ENCODE results near the gene OR5AU1.

OR5AU1 gene

GRCh38 chr14:21155963-21156362 is at the start of gene OR5AU1:
OR5AU1 (minus strand) TSS chr14:21156063; CDS start chr14:21155872, 191 bp downstream.
- H3K9ac ChIP-seq (ENCODE audit: low read length): no peak within 1 kb of the TSS
- H3K4me3 ChIP-seq (ENCODE audit: low read length): no peak within 1 kb of the TSS
- H3K4me1 ChIP-seq (ENCODE audit: control insufficient read depth, insufficient read depth, low read length): no peaks in the 10 kb centered on the region
- no peaks in the 10 kb centered on the region for H3K27me3 ChIP-seq (ENCODE audit: control insufficient read depth, insufficient read depth, low read length)
- no peaks in the 10 kb centered on the region for H3K36me3 ChIP-seq (ENCODE audit: control insufficient read depth, insufficient read depth, low read length)
- H3K27ac ChIP-seq (ENCODE audit: low read depth, low read length): no peak within 1 kb of the TSS

- no peak overlapping the region for H3K27ac ChIP-seq (ENCODE audit: low read depth, low read length)
- H3K4me1 ChIP-seq (ENCODE audit: control insufficient read depth, insufficient read depth, low read length): no peaks in the 10 kb centered on the region
- H3K27me3 ChIP-seq (ENCODE audit: control insufficient read depth, insufficient read depth, low read length): no peaks in the 10 kb centered on the region
- no peak overlapping the region for H3K9ac ChIP-seq (ENCODE audit: low read length)
- peaks cover 29% of the 10 kb centered on the region for H3K36me3 ChIP-seq (ENCODE audit: control insufficient read depth, insufficient read depth, low read length)
- H3K4me3 ChIP-seq (ENCODE audit: low read length): no peak overlapping the region
These were observed 49.3 kb upstream of the OR5AU1 start for GRCh38 chr14:21205026-21205677.

GRCh38 chr14:21204167-21205025 is 48.5 kb upstream of the OR5AU1 start:
- Histone ChIP-seq H3K27ac (ENCODE audit: low read depth, low read length) (no peak overlapping the region), H3K36me3 (ENCODE audit: control insufficient read depth, insufficient read depth, low read length) (peaks cover 21% of the 10 kb centered on the region), H3K4me3 (ENCODE audit: low read length) (no peak overlapping the region), H3K4me1 (ENCODE audit: control insufficient read depth, insufficient read depth, low read length) (no peaks in the 10 kb centered on the region), H3K9ac (ENCODE audit: low read length) (no peak overlapping the region), H3K27me3 (ENCODE audit: control insufficient read depth, insufficient read depth, low read length) (no peaks in the 10 kb centered on the region)

- Histone ChIP-seq H3K36me3 (ENCODE audit: control insufficient read depth, insufficient read depth, low read length) (peaks cover 15% of the 10 kb centered on the region), H3K4me1 (ENCODE audit: control insufficient read depth, insufficient read depth, low read length) (no peaks in the 10 kb centered on the region), H3K27me3 (ENCODE audit: control insufficient read depth, insufficient read depth, low read length) (no peaks in the 10 kb centered on the region), H3K9ac (ENCODE audit: low read length) (no peak overlapping the region), H3K4me3 (ENCODE audit: low read length) (no peak overlapping the region), H3K27ac (ENCODE audit: low read depth, low read length) (no peak overlapping the region)
These were observed 47.8 kb upstream of the OR5AU1 start for GRCh38 chr14:21203470-21204166.

- peaks cover 10% of the 10 kb centered on the region for H3K36me3 ChIP-seq (ENCODE audit: control insufficient read depth, insufficient read depth, low read length)
- H3K4me3 ChIP-seq (ENCODE audit: low read length): no peak overlapping the region
- H3K27ac ChIP-seq (ENCODE audit: low read depth, low read length): no peak overlapping the region
- no peaks in the 10 kb centered on the region for H3K27me3 ChIP-seq (ENCODE audit: control insufficient read depth, insufficient read depth, low read length)
- H3K4me1 ChIP-seq (ENCODE audit: control insufficient read depth, insufficient read depth, low read length): no peaks in the 10 kb centered on the region
- H3K9ac ChIP-seq (ENCODE audit: low read length): no peak overlapping the region
These were observed 46.8 kb upstream of the OR5AU1 start for GRCh38 chr14:21202463-21203358.

GRCh38 chr14:21201732-21202462 is 46.0 kb upstream of the OR5AU1 start:
- H3K27me3 ChIP-seq (ENCODE audit: control insufficient read depth, insufficient read depth, low read length): no peaks in the 10 kb centered on the region
- H3K4me1 ChIP-seq (ENCODE audit: control insufficient read depth, insufficient read depth, low read length): no peaks in the 10 kb centered on the region
- H3K27ac ChIP-seq (ENCODE audit: low read depth, low read length): no peak overlapping the region
- H3K9ac ChIP-seq (ENCODE audit: low read length): no peak overlapping the region
- H3K36me3 ChIP-seq (ENCODE audit: control insufficient read depth, insufficient read depth, low read length): peaks cover 6% of the 10 kb centered on the region
- no peak overlapping the region for H3K4me3 ChIP-seq (ENCODE audit: low read length)

GRCh38 chr14:21200752-21201461 is 45.0 kb upstream of the OR5AU1 start:
- H3K27me3 ChIP-seq (ENCODE audit: control insufficient read depth, insufficient read depth, low read length): no peaks in the 10 kb centered on the region
- peaks cover 6% of the 10 kb centered on the region for H3K36me3 ChIP-seq (ENCODE audit: control insufficient read depth, insufficient read depth, low read length)
- no peaks in the 10 kb centered on the region for H3K4me1 ChIP-seq (ENCODE audit: control insufficient read depth, insufficient read depth, low read length)
- H3K4me3 ChIP-seq (ENCODE audit: low read length): no peak overlapping the region
- H3K9ac ChIP-seq (ENCODE audit: low read length): no peak overlapping the region
- H3K27ac ChIP-seq (ENCODE audit: low read depth, low read length): no peak overlapping the region

- Histone ChIP-seq H3K4me3 (ENCODE audit: low read length) (no peak overlapping the region), H3K4me1 (ENCODE audit: control insufficient read depth, insufficient read depth, low read length) (no peaks in the 10 kb centered on the region), H3K27me3 (ENCODE audit: control insufficient read depth, insufficient read depth, low read length) (no peaks in the 10 kb centered on the region), H3K36me3 (ENCODE audit: control insufficient read depth, insufficient read depth, low read length) (peaks cover 6% of the 10 kb centered on the region), H3K9ac (ENCODE audit: low read length) (no peak overlapping the region), H3K27ac (ENCODE audit: low read depth, low read length) (no peak overlapping the region)
These were observed 44.0 kb upstream of the OR5AU1 start for GRCh38 chr14:21199611-21200560.

- Histone ChIP-seq H3K36me3 (ENCODE audit: control insufficient read depth, insufficient read depth, low read length) (no peaks in the 10 kb centered on the region), H3K9ac (ENCODE audit: low read length) (no peak overlapping the region), H3K4me1 (ENCODE audit: control insufficient read depth, insufficient read depth, low read length) (no peaks in the 10 kb centered on the region), H3K27me3 (ENCODE audit: control insufficient read depth, insufficient read depth, low read length) (no peaks in the 10 kb centered on the region), H3K27ac (ENCODE audit: low read depth, low read length) (no peak overlapping the region), H3K4me3 (ENCODE audit: low read length) (no peak overlapping the region)
These were observed 41.7 kb upstream of the OR5AU1 start for GRCh38 chr14:21197418-21198205.

- H3K4me3 ChIP-seq (ENCODE audit: low read length): no peak overlapping the region
- no peak overlapping the region for H3K9ac ChIP-seq (ENCODE audit: low read length)
- no peaks in the 10 kb centered on the region for H3K27me3 ChIP-seq (ENCODE audit: control insufficient read depth, insufficient read depth, low read length)
- H3K27ac ChIP-seq (ENCODE audit: low read depth, low read length): no peak overlapping the region
- H3K36me3 ChIP-seq (ENCODE audit: control insufficient read depth, insufficient read depth, low read length): no peaks in the 10 kb centered on the region
- H3K4me1 ChIP-seq (ENCODE audit: control insufficient read depth, insufficient read depth, low read length): no peaks in the 10 kb centered on the region
These were observed 38.7 kb upstream of the OR5AU1 start for GRCh38 chr14:21194597-21194996.
